ENCODE data around the gene PLA2G1B. TPM values are rescaled to one million over a fixed set of nuclear protein-coding genes. Genes with fewer than 3 reads are reported as not detected.

Gene PLA2G1B
- total and polyA plus RNA-seq, 9 of the 15 experiments (the other 6 are each of a cell fraction or from before 2014, with no cell fraction given): 1.4 TPM; not detected in 8

DNA sequence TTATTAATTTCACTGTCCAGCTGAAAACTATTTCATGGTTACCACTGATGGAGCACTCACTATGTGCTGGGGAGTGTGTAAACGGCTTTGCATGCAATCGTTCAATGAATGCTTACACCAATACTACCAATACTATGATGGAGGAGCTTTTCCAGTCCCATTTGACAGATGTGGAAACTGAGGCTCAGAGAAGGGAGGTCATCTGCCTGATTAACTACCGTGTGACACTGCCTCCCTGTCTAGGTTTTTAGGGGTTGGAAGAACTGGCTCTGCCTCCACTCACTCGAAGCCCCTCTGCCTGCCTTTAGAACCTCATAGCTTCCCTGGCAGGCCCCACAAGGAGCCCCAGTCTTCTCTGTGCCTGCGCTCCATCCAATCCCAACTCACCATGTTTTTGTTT, 29.5 kb upstream of the PLA2G1B start:
- H3K27ac ChIP-seq (ENCODE audit: extremely low read depth, low read depth, low read length): no peak overlapping the region
- H3K4me3 ChIP-seq: no peak overlapping the region
- H3K4me2 ChIP-seq (ENCODE audit: insufficient read depth, low read length): no peak overlapping the region; the same call in 1 of the 2 replicates
- peaks cover 17 to 50% of the 10 kb centered on the region in 2 experiments; a peak in 4 of 5 replicates for H3K27me3 ChIP-seq (ENCODE audit: control insufficient read depth in 2 of 2, insufficient read depth in 2 of 2, low read length in 2 of 2)
- 0 out of 2 replicates have a peak, but pooled peaks cover 13% of the 10 kb centered on the region for H4K20me1 ChIP-seq (replicated peaks; ENCODE audit: control insufficient read depth, insufficient read depth, low read length)
- ChIA-PET POLR2A (interaction anchor here (0.8 kb wide), 1 partner anchor 109 kb away, joined by 3 read pairs; no protein-coding TSS in a partner anchor), CTCF (ENCODE audit: low intra/inter-chr PET ratio) (interaction anchor here (0.7 to 2.4 kb wide), 3 partner anchors 9 to 109 kb away, joined by 3 to 42 read pairs (median 11); no protein-coding TSS in a partner anchor)
- intact Hi-C loops (cut with micrococcal nuclease) (loop anchor here (2.0 to 5.0 kb wide), 2 partner anchors 32 to 130 kb away; no protein-coding TSS in a partner anchor), in situ Hi-C loops (cut with MboI) (no loop called here)
- H2AFZ ChIP-seq (ENCODE audit: low read depth, low read length): no peak overlapping the region
- H3K9me3 ChIP-seq (replicated peaks; ENCODE audit: control insufficient read depth, insufficient read depth, low read depth, low read length): no peaks in the 10 kb centered on the region
- H3K9me1 ChIP-seq (ENCODE audit: control insufficient read depth, insufficient read depth, low read length): no peaks in the 10 kb centered on the region
- H3K36me3 ChIP-seq (ENCODE audit: control insufficient read depth, insufficient read depth, low read length): no peaks in the 10 kb centered on the region
- DNase-seq (ENCODE audit: extremely low read depth in 1 of 4, low spot score in 3 of 4): no peak
- no peak for FAIRE-seq
- no peaks in the 10 kb centered on the region for H3K79me2 ChIP-seq (ENCODE audit: control insufficient read depth, insufficient read depth, low read length)
- 9% methylated on average over 5 of the region's 5 CpGs for WGBS (ENCODE audit: insufficient coverage, low coverage, missing lambda C conversion rate)
- no peak overlapping the region for H3K9ac ChIP-seq (ENCODE audit: insufficient read depth in 1 of 2, low read depth in 2 of 2, low read length in 2 of 2)
- no TSS peak for BruUV-seq (replicated peaks)
- peaks cover 0 to 24% of the 10 kb centered on the region in 2 experiments; a peak in 3 of 5 replicates for H3K4me1 ChIP-seq (replicated peaks in 1 of 2; ENCODE audit: control insufficient read depth in 2 of 2, insufficient read depth in 2 of 2, low read length in 2 of 2)
- ATAC-seq: no peak
- TF ChIP-seq TEAD2 (tag; IDR thresholded peaks at IDR 0.05) (no peak), POLR2AphosphoS2 (IDR thresholded peaks at IDR 0.05; ENCODE audit: low read length) (no peak), TAF1 (IDR thresholded peaks at IDR 0.05; ENCODE audit: control insufficient read depth, extremely low read depth, insufficient read depth, low read length, severe bottlenecking) (no peak), SP1 (CRISPR knock-in tag; IDR thresholded peaks at IDR 0.05) (no peak), ZNF444 (CRISPR knock-in tag; IDR thresholded peaks at IDR 0.05) (no peak), ZNF24 (IDR thresholded peaks at IDR 0.05) (no peak), KLF6 (CRISPR knock-in tag; IDR thresholded peaks at IDR 0.05; ENCODE audit: borderline replicate concordance) (no peak), BRD4 (IDR thresholded peaks at IDR 0.05) (no peak), GTF2E2 (tag; IDR thresholded peaks at IDR 0.05) (0 out of 2 replicates have a peak, but pooled peaks have one; percentile 29), U2AF1 (optimal IDR thresholded peaks at IDR 0.05; ENCODE audit: low read depth, low read length) (no peak), IRF2 (CRISPR knock-in tag; IDR thresholded peaks at IDR 0.05) (no peak), HNRNPUL1 (IDR thresholded peaks at IDR 0.05; ENCODE audit: low read length) (no peak), RBM25 (IDR thresholded peaks at IDR 0.05; ENCODE audit: low read depth, low read length, severe bottlenecking) (peak; percentile 77), ARID2 (IDR thresholded peaks at IDR 0.05) (no peak), SIN3A (IDR thresholded peaks at IDR 0.05; ENCODE audit: borderline replicate concordance in 2 of 2, control insufficient read depth in 1 of 2, low read depth in 2 of 2, low read length in 2 of 2) (no peak), ZSCAN32 (CRISPR knock-in tag; IDR thresholded peaks at IDR 0.05) (no peak), NRF1 (conservative IDR thresholded peaks at IDR 0.05 in 1 of 2, IDR thresholded peaks at IDR 0.05 in 1 of 2) (0 out of 4 replicates have a peak, but pooled peaks of 1 of the 2 experiments have one; percentile 5), MCM5 (IDR thresholded peaks at IDR 0.05; ENCODE audit: low read depth) (no peak), ZNF239 (CRISPR knock-in tag; IDR thresholded peaks at IDR 0.05) (no peak)
- TF ChIP-seq, protein P1, sequence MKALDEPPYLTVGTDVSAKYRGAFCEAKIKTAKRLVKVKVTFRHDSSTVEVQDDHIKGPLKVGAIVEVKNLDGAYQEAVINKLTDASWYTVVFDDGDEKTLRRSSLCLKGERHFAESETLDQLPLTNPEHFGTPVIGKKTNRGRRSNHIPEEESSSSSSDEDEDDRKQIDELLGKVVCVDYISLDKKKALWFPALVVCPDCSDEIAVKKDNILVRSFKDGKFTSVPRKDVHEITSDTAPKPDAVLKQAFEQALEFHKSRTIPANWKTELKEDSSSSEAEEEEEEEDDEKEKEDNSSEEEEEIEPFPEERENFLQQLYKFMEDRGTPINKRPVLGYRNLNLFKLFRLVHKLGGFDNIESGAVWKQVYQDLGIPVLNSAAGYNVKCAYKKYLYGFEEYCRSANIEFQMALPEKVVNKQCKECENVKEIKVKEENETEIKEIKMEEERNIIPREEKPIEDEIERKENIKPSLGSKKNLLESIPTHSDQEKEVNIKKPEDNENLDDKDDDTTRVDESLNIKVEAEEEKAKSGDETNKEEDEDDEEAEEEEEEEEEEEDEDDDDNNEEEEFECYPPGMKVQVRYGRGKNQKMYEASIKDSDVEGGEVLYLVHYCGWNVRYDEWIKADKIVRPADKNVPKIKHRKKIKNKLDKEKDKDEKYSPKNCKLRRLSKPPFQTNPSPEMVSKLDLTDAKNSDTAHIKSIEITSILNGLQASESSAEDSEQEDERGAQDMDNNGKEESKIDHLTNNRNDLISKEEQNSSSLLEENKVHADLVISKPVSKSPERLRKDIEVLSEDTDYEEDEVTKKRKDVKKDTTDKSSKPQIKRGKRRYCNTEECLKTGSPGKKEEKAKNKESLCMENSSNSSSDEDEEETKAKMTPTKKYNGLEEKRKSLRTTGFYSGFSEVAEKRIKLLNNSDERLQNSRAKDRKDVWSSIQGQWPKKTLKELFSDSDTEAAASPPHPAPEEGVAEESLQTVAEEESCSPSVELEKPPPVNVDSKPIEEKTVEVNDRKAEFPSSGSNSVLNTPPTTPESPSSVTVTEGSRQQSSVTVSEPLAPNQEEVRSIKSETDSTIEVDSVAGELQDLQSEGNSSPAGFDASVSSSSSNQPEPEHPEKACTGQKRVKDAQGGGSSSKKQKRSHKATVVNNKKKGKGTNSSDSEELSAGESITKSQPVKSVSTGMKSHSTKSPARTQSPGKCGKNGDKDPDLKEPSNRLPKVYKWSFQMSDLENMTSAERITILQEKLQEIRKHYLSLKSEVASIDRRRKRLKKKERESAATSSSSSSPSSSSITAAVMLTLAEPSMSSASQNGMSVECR (CRISPR knock-in tag; IDR thresholded peaks at IDR 0.05): 0 out of 2 replicates have a peak, but pooled peaks have one; percentile 7

Data from K562 (cell line).